GM18526 (cell line): ENCODE results near the gene ARL5C.

Experiments
- POLR2A ChIP-seq: IDR thresholded peaks from 3 replicates; pipeline ENCODE4 v1.6.1; 2011; ENCODE audit not compliant: insufficient read length; ENCODE audit errors: extremely low read depth

Gene ARL5C

GRCh38 chr17:39165841-39166349 lies at the start of gene ARL5C:
Gene ARL5C, minus strand, starts transcription at chr17:39166161. Its CDS starts 401 bp downstream, at chr17:39165760.
- no peak for TF ChIP-seq POLR2A

DNA sequence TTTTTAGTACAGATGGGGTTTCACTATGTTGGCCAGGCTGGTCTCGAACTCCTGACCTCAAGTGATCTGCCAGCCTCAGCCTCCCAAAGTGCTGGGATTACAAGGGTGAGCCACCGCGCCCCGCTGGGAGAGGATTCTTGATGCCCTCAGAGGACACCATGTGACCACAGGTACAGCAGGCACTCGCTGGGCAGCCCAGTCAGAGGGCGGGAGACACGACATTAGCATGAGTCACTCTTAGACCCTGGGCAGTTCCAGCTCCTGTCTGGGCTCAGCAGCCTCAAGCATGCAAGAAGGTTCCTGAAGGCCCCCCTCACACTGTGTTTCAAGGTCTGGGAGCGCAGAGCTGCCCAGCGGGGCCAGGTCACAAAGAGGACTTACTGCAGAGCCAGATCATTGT lies 47.9 kb upstream of the ARL5C start:
- no peak for TF ChIP-seq POLR2A

GRCh38 chr17:39212841-39213480 lies 47.0 kb upstream of the ARL5C start:
- no peak for TF ChIP-seq POLR2A

- TF ChIP-seq POLR2A = no peak
These were observed 46.3 kb upstream of the ARL5C start for GRCh38 chr17:39212195-39212810.

- TF ChIP-seq POLR2A = no peak
These were observed 44.1 kb upstream of the ARL5C start for GRCh38 chr17:39210093-39210434.

- TF ChIP-seq POLR2A = no peak
These were observed 43.5 kb upstream of the ARL5C start for GRCh38 chr17:39209317-39210092.

- peak; percentile 43 for TF ChIP-seq POLR2A
These were observed 42.9 kb upstream of the ARL5C start for GRCh38 chr17:39208893-39209292.

DNA sequence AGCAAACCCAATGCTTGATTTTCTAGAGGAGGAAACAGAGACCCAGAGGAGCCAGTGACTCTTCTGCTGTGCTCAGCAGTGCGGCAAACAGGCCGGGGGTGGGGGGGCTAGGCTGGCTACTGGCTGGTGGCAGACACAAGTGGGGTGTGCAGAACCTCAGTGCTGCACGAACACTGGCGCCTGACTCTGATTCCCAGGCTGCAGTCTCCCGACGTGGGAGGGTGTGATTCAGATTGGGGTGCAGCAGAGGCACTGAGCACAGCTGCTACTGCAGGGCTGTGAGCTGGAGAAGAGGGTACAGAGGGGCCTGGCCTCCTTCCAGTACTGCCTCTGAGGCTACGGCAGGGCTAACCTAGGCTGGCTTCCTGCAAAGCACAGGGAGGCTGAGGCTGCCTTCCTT lies 42.2 kb upstream of the ARL5C start:
- no peak for TF ChIP-seq POLR2A

DNA sequence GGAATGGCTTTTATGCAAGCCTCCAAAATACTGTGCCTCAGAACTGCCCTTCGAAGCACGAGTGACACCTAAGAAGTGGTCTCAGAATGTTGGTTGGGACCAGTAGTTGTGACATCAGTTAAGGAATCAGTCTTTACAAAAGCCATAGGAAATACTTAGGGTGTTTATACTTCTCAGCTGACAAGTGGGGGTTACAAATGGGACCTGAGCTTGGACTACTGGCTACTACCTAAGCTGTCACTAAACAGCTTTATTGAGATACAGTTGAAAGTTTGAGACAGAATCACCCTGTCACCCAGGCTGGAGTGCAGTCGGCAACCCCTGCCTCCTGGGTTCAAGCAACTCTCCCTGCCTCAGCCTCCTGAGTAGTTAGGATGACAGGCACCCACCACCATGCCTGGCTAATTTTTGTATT lies 39.2 kb upstream of the ARL5C start:
- TF ChIP-seq POLR2A = no peak

GRCh38 chr17:39204245-39204644 lies 38.3 kb upstream of the ARL5C start:
- TF ChIP-seq POLR2A = no peak

- TF ChIP-seq POLR2A = no peak
These were observed 35.1 kb upstream of the ARL5C start for GRCh38 chr17:39200957-39201510.

DNA sequence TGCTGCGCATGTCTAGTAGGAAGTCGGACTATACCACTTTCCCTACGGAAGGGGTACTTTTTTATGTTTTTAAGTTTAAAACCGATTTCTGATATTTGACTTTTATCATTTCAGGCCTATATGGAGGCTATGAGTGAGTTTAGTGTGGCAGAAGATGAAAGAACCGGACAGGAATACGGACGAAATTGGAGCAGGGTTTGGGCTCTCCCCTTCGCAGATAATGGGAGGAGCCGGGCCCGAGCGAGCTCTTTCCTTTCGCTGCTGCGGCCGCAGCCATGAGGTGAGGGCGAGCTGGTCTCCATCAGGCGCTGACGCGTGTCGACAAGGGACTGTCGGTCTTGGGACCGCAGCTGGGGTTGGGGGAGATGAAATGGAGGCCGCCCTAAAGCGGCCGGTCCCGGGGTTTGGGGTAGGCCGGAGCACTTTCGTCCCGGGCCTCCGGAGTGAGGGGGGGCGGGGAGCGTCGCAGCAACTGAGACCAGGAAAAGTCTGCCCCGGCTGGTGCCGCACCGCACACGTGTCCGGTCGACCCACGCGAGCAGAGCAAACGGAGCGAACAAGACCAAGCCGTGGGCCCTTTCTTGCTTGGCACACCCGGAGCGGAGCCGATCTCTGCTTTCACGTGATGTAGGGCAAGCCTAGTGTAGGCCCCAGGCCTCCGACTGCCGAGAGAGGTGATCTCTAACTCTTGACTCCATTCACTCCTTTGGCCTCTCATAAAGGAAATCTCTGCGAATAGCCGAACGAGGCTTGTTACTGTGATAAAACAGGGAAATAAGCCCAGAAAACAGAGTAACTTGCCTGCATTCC lies 34.3 kb upstream of the ARL5C start, which contains the start of gene RPL19:
RPL19 (plus strand) TSS at position 214 of the 810 bp plus-strand sequence; CDS start at position 276, 62 bp downstream.
- peak; percentile 97 for TF ChIP-seq POLR2A

GRCh38 chr17:39199820-39200069 lies 33.8 kb upstream of the ARL5C start:
- TF ChIP-seq POLR2A = no peak

GRCh38 chr17:39198186-39198566 lies 32.2 kb upstream of the ARL5C start:
- TF ChIP-seq POLR2A = no peak
